Colonic mucosa (tissue), 4 donors: ENCODE data around the gene VSTM2B. TPM values are rescaled to one million over a fixed set of nuclear protein-coding genes. Genes with fewer than 3 reads are reported as not detected.

Experiments used
- DNase-seq: peaks from one replicate; pipeline ENCODE4 v3.0.0-alpha.2; 2020
- H3K27ac ChIP-seq: fragments of 200-600 bp; one replicate; pipeline ENCODE4 v1.8.0; 2021
- H3K27me3 ChIP-seq: fragments of 200-600 bp; one replicate; pipeline ENCODE4 v1.8.0; 2021
- H3K36me3 ChIP-seq: fragments of 200-600 bp; one replicate; pipeline ENCODE4 v1.8.0; 2021
- H3K4me1 ChIP-seq: fragments of 200-600 bp; one replicate; pipeline ENCODE4 v1.8.0; 2021; ENCODE audit warnings: mild to moderate bottlenecking
- H3K4me3 ChIP-seq: fragments of 200-600 bp; one replicate; pipeline ENCODE4 v1.8.0; 2021
- H3K9ac ChIP-seq, 2 donors: one replicate each; pipeline ENCODE4 v1.7.0; 2013; ENCODE audit warnings: control low read depth in 2 of 2, low read depth in 2 of 2, low read length in 2 of 2
- H3K9me3 ChIP-seq: fragments of 200-600 bp; one replicate; pipeline ENCODE4 v1.8.0; 2021
- intact Hi-C: fragments of 100-400 bp; cut with DNase I; formaldehyde crosslinking; loops from one replicate; pipeline ENCODE4 v1.14.1; 2022
- total RNA-seq, 2 donors: library from RNA; stranded (reverse); fragmentation: NEBNext Ultra II Directional in 1 of 2; extraction: Animal tissue kit (Norgen Biotek cat#: 25700) in 1 of 2; gene quantifications; one replicate each; pipeline ENCODE4 v1.2.1, GENCODE V29; 2021
- TF ChIP-seq, protein P1 (sequence below): fragments of 200-600 bp; IDR thresholded peaks from one replicate; pipeline ENCODE4 v1.8.0; 2022; ENCODE audit warnings: antibody characterized with exemption, mild to moderate bottlenecking
- donor health status: healthy.
- donor health status: DM: no; HTN: no; CAD: no.
- donor health status: DM: no; HTN: no; CAD: no.

VSTM2B gene
- total RNA-seq, 2 donors from 2014 or later = not detected

DNA sequence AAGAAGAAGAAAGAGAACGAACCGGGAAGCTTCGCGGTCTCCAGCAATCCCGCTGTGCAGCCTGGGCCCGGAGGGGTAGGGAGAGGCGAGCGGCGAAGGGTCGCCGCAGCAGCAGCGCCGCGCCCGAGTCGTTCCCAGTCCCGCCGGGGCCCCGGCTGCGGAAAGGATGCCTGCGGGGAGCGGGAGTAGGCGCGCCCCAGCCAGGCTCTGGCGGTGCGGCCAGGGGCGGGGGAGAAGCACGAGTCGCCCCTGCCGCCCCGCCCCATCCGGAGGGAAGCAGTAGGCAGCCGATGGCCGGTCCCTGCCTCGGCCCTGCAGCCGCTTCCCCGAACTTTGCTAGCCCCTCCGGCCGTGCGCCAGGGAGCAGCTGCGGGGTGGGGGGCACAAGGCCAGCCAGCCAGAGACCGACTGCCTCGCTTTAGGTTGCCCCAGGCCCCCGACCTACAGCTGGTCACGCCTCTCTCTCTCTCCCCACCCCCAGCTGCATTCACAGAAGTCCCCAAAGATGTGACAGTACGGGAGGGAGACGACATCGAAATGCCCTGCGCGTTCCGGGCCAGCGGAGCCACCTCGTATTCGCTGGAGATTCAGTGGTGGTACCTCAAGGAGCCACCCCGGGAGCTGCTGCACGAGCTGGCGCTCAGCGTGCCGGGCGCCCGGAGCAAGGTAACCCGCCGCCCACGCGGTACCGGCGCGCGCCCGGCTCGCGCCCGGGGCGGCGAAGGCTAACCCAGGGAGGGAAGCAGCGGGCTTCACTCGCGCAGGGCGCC, 1.1 kb downstream of the VSTM2B start:
- Histone ChIP-seq H3K9ac (no peak overlapping the region), H3K27ac (no peak overlapping the region), H3K9me3 (no peaks in the 10 kb centered on the region), H3K4me1 (peaks cover 5% of the 10 kb centered on the region), H3K4me3 (no peak overlapping the region), H3K36me3 (no peaks in the 10 kb centered on the region), H3K27me3 (peaks cover 56% of the 10 kb centered on the region)
- no peak for DNase-seq
- intact Hi-C loops = no loop called here
- TF ChIP-seq, protein P1, sequence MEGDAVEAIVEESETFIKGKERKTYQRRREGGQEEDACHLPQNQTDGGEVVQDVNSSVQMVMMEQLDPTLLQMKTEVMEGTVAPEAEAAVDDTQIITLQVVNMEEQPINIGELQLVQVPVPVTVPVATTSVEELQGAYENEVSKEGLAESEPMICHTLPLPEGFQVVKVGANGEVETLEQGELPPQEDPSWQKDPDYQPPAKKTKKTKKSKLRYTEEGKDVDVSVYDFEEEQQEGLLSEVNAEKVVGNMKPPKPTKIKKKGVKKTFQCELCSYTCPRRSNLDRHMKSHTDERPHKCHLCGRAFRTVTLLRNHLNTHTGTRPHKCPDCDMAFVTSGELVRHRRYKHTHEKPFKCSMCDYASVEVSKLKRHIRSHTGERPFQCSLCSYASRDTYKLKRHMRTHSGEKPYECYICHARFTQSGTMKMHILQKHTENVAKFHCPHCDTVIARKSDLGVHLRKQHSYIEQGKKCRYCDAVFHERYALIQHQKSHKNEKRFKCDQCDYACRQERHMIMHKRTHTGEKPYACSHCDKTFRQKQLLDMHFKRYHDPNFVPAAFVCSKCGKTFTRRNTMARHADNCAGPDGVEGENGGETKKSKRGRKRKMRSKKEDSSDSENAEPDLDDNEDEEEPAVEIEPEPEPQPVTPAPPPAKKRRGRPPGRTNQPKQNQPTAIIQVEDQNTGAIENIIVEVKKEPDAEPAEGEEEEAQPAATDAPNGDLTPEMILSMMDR = no peak

DNA sequence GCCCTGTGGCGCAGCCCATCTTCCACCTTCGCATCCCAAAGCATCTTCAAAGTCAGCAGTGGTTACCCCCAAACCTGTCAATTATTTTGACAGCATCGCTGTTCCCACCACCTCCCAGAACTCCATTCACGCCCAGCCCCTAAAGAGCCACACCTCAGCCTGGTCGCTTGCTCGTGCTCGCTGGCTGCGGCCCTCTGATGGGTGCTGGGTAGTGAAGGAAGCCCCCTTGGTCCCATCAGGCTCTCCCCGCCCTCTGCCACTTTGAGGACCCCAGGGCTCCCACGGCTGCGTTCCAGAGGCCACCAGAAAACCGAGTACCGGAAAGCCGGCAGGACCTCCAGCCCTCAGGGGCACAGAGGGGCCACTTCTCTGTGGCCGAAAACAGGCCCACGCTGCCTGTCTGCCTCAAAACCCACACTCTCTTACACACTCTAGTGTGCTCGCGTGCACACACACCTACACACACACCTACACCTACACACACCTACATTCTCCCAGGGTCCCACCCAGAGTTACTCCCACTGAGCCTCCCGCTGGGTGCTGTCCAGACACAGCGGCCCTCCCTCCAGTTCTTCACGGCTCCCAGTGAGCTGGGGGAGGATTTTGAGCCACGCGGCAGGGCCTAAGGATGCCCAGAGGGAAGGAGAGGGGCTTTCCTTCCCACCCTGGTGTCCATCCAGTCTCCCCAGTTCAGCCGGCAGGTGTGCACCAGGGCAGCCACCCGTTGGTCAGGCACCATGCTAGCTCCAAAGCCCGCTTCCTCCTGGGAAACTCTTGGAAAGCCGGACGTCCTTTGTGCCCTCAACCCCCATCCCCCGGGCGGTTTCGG, 1.9 kb downstream of the VSTM2B start:
- H3K4me1 ChIP-seq = peaks cover 5% of the 10 kb centered on the region
- DNase-seq = no peak
- peaks cover 56% of the 10 kb centered on the region for H3K27me3 ChIP-seq

GRCh38 chr19:29528350-29528945, 2.7 kb downstream of the VSTM2B start:
- TF ChIP-seq, protein P1 = peak; percentile 46
- intact Hi-C loops = no loop called here
- peaks cover 5% of the 10 kb centered on the region for H3K4me1 ChIP-seq

More for the DNA sequence above, 1.9 kb downstream of the VSTM2B start:
- no peak overlapping the region for H3K4me3 ChIP-seq
- no peak overlapping the region for H3K27ac ChIP-seq
- TF ChIP-seq, protein P1 = no peak
- H3K36me3 ChIP-seq = no peaks in the 10 kb centered on the region
- H3K9me3 ChIP-seq = no peaks in the 10 kb centered on the region
- intact Hi-C loops = no loop called here
- H3K9ac ChIP-seq = no peak overlapping the region

GRCh38 chr19:29528946-29529645, 3.3 kb downstream of the VSTM2B start:
- Histone ChIP-seq H3K9ac (no peak overlapping the region), H3K4me3 (no peak overlapping the region), H3K27me3 (peaks cover 56% of the 10 kb centered on the region), H3K36me3 (no peaks in the 10 kb centered on the region), H3K27ac (no peak overlapping the region), H3K9me3 (no peaks in the 10 kb centered on the region), H3K4me1 (peaks cover 5% of the 10 kb centered on the region)
- no peak for DNase-seq
- TF ChIP-seq, protein P1 = no peak
- intact Hi-C loops = no loop called here

More at GRCh38 chr19:29528350-29528945, 2.7 kb downstream of the VSTM2B start:
- Histone ChIP-seq H3K27me3 (peaks cover 56% of the 10 kb centered on the region), H3K9me3 (no peaks in the 10 kb centered on the region), H3K9ac (no peak overlapping the region), H3K36me3 (no peaks in the 10 kb centered on the region), H3K27ac (no peak overlapping the region), H3K4me3 (no peak overlapping the region)
- DNase-seq = peak; percentile 36
